H1 (cell line): ENCODE measurements around the gene ZIC1. TPM values are rescaled to one million over a fixed set of nuclear protein-coding genes. Genes with fewer than 3 reads are reported as not detected.

Source experiments
- CTCF ChIA-PET: fragments of 300-600 bp; sonication (Branson Sonifier 250); formaldehyde crosslinking; loops from one replicate; lab custom pipeline; 2021; ENCODE audit not compliant: partially characterized antibody; lab: Charles Lee
- POLR2A ChIA-PET: fragments of 300-600 bp; sonication (Branson Sonifier 250); formaldehyde crosslinking; loops from one replicate; lab custom pipeline; 2021; ENCODE audit warnings: inconsistent platforms; ENCODE audit not compliant: partially characterized antibody; lab: Charles Lee
- DNase-seq, 2 experiments: peaks; one replicate each; pipeline versions ENCODE4 v3.0.0 to v3.0.0-alpha.2; 2010 to 2022; ENCODE audit warnings: low spot score in 2 of 2, low read depth in 1 of 2, mixed read lengths in 1 of 2
- FAIRE-seq: peaks from 2 replicates; lab custom pipeline; 2011; peaks lifted over from hg19 to GRCh38; lab: Jason Lieb, UNC
- H2AFZ ChIP-seq: 2 replicates; pipeline ENCODE4 v1.8.1; 2012; ENCODE audit warnings: low read length, inconsistent platforms
- H2AK5ac ChIP-seq: 2 replicates; pipeline ENCODE4 v1.6.1; 2013; ENCODE audit warnings: low read depth, low read length
- H2BK120ac ChIP-seq: replicated peaks from 2 replicates; pipeline ENCODE3; 2013; ENCODE audit warnings: low read depth, low read length, inconsistent platforms
- H2BK12ac ChIP-seq: 2 replicates; pipeline ENCODE4 v1.6.1; 2013; ENCODE audit warnings: low read depth, low read length
- H2BK15ac ChIP-seq: 2 replicates; pipeline ENCODE4 v1.6.1; 2013; ENCODE audit warnings: low read length
- H2BK20ac ChIP-seq: 2 replicates; pipeline ENCODE4 v1.6.1; 2013; ENCODE audit warnings: low read length
- H2BK5ac ChIP-seq: 2 replicates; pipeline ENCODE4 v1.6.1; 2013; ENCODE audit warnings: low read depth, low read length
- H3K14ac ChIP-seq: 2 replicates; pipeline ENCODE4 v1.6.1; 2013; ENCODE audit warnings: inconsistent platforms; ENCODE audit not compliant: insufficient read length
- H3K18ac ChIP-seq: 2 replicates; pipeline ENCODE4 v1.6.1; 2013; ENCODE audit warnings: low read length; ENCODE audit errors: extremely low read depth
- H3K23ac ChIP-seq: 2 replicates; pipeline ENCODE4 v1.6.1; 2013; ENCODE audit warnings: inconsistent platforms; ENCODE audit not compliant: insufficient read length
- H3K23me2 ChIP-seq: 2 replicates; pipeline ENCODE4 v1.6.1; 2013; ENCODE audit warnings: low read depth, low read length
- H3K27ac ChIP-seq: 2 replicates; pipeline ENCODE4 v1.6.1; 2011; ENCODE audit warnings: low read depth, low read length, inconsistent platforms
- H3K27me3 ChIP-seq, 4 experiments: replicated peaks in 1 of 4; 1 replicate in 1 of 4; 2 replicates in 3 of 4; pipeline versions ENCODE4 v1.6.1 to v1.8.1; 2011 to 2013; ENCODE audit warnings: low read length in 3 of 4, mild to moderate bottlenecking in 3 of 4, inconsistent platforms in 2 of 4, mixed read lengths in 2 of 4, moderate library complexity in 1 of 4; ENCODE audit not compliant: control insufficient read depth in 3 of 4, insufficient read depth in 3 of 4; ENCODE audit errors: extremely low read depth in 1 of 4
- H3K36me3 ChIP-seq, 4 experiments: 2 replicates each; pipeline versions ENCODE4 v1.6.1 to v1.8.1; 2011 to 2013; ENCODE audit warnings: mild to moderate bottlenecking in 4 of 4, low read length in 3 of 4, moderate library complexity in 2 of 4, control low read depth in 1 of 4, inconsistent platforms in 1 of 4; ENCODE audit not compliant: insufficient read depth in 4 of 4, control insufficient read depth in 2 of 4
- H3K4ac ChIP-seq: replicated peaks from 2 replicates; pipeline ENCODE3; 2013; ENCODE audit warnings: low read length, low read depth, mixed read lengths, inconsistent platforms; ENCODE audit not compliant: insufficient read length
- H3K4me1 ChIP-seq, 4 experiments: replicated peaks in 1 of 4; 1 replicate in 1 of 4; 2 replicates in 3 of 4; pipeline versions ENCODE4 v1.6.1 to v1.8.1; 2011 to 2013; ENCODE audit warnings: low read length in 3 of 4, inconsistent platforms in 2 of 4, mixed read lengths in 1 of 4; ENCODE audit not compliant: insufficient read depth in 4 of 4, control insufficient read depth in 3 of 4
- H3K4me2 ChIP-seq, 2 experiments: 2 replicates each; pipeline versions ENCODE4 v1.6.1 to v1.8.1; 2011 to 2013; ENCODE audit warnings: low read depth in 2 of 2, low read length in 2 of 2, control low read depth in 1 of 2, inconsistent platforms in 1 of 2, mild to moderate bottlenecking in 1 of 2; ENCODE audit not compliant: insufficient read depth in 1 of 2
- H3K4me3 ChIP-seq, 4 experiments: fragments of 200-600, 300-600 bp in 1 of 4; sonication (generic), shearing (Covaris generic), sonication (Bioruptor Twin) in 1 of 4; 2 replicates each; pipeline versions ENCODE4 v1.5.1 to v1.8.1; 2011 to 2016; ENCODE audit warnings: low read length in 4 of 4, low read depth in 3 of 4, control low read depth in 2 of 4, inconsistent platforms in 2 of 4, mild to moderate bottlenecking in 2 of 4, mixed read lengths in 1 of 4, moderate library complexity in 1 of 4; ENCODE audit not compliant: insufficient read depth in 2 of 4; ENCODE audit errors: extremely low read depth in 1 of 4
- H3K56ac ChIP-seq: replicated peaks from 2 replicates; pipeline ENCODE3; 2013; ENCODE audit warnings: low read depth, mild to moderate bottlenecking, mixed read lengths, low read length, inconsistent platforms; ENCODE audit not compliant: insufficient read length
- H3K79me1 ChIP-seq: 2 replicates; pipeline ENCODE4 v1.6.1; 2013; ENCODE audit warnings: low read depth, low read length, control low read depth
- H3K79me2 ChIP-seq, 2 experiments: 2 replicates each; pipeline versions ENCODE4 v1.6.1 to v1.8.1; 2012 to 2013; ENCODE audit warnings: low read length in 2 of 2, mild to moderate bottlenecking in 2 of 2, inconsistent platforms in 1 of 2; ENCODE audit not compliant: insufficient read depth in 2 of 2, control insufficient read depth in 1 of 2
- H3K9ac ChIP-seq, 4 experiments: replicated peaks in 1 of 4; 1 replicate in 1 of 4; 2 replicates in 3 of 4; pipeline versions ENCODE4 v1.6.1 to v1.8.1; 2011 to 2013; ENCODE audit warnings: low read depth in 3 of 4, low read length in 3 of 4, control low read depth in 2 of 4, mild to moderate bottlenecking in 2 of 4, moderate library complexity in 2 of 4, inconsistent platforms in 1 of 4; ENCODE audit errors: extremely low read depth in 1 of 4
- H3K9me3 ChIP-seq, 2 experiments: 2 replicates each; pipeline versions ENCODE4 v1.6.1 to v1.8.1; 2012 to 2013; ENCODE audit warnings: mild to moderate bottlenecking in 2 of 2, moderate library complexity in 2 of 2, control low read depth in 1 of 2, inconsistent platforms in 1 of 2, low read depth in 1 of 2, low read length in 1 of 2, mixed read lengths in 1 of 2; ENCODE audit not compliant: insufficient read depth in 2 of 2
- H4K20me1 ChIP-seq, 2 experiments: replicated peaks in 1 of 2; 2 replicates each; pipeline versions ENCODE3 to v1.8.1; 2011 to 2013; ENCODE audit warnings: inconsistent platforms in 2 of 2, low read length in 2 of 2, mild to moderate bottlenecking in 1 of 2; ENCODE audit not compliant: insufficient read depth in 2 of 2, control insufficient read depth in 1 of 2
- H4K5ac ChIP-seq: 2 replicates; pipeline ENCODE4 v1.6.1; 2013; ENCODE audit warnings: low read length, low read depth, mixed read lengths, inconsistent platforms; ENCODE audit not compliant: insufficient read length
- H4K8ac ChIP-seq: 2 replicates; pipeline ENCODE4 v1.8.0; 2013; ENCODE audit warnings: mild to moderate bottlenecking, moderate library complexity, low read length, inconsistent platforms; ENCODE audit not compliant: insufficient read depth; ENCODE audit errors: extremely low read depth
- H4K91ac ChIP-seq: replicated peaks from 2 replicates; pipeline ENCODE3; 2013; ENCODE audit warnings: low read length, mixed read lengths, inconsistent platforms; ENCODE audit not compliant: insufficient read length
- BCL11A ChIP-seq, 2 experiments: IDR thresholded peaks; one replicate each; pipeline ENCODE4 v1.6.1; 2011; ENCODE audit warnings: low read depth in 2 of 2, low read length in 2 of 2, mild to moderate bottlenecking in 2 of 2
- CTBP2 ChIP-seq: IDR thresholded peaks from 2 replicates; pipeline ENCODE4 v1.7.0; 2011; ENCODE audit warnings: borderline replicate concordance, mild to moderate bottlenecking, moderate library complexity, mixed read lengths, low read length; ENCODE audit not compliant: insufficient read depth, insufficient read length
- SUZ12 ChIP-seq: fragments of 200-600 bp; sonication (generic); IDR thresholded peaks from 2 replicates; pipeline ENCODE4 v1.6.1; 2012; ENCODE audit warnings: mild to moderate bottlenecking, inconsistent platforms, low read length, moderate library complexity, mixed read lengths
- WGBS, 2 experiments: shearing (Covaris generic) in 1 of 2; methylation state at CpG; one replicate each; pipeline versions ENCODE4 v1.1.6 to v1.1.7; 2013 to 2015; ENCODE audit warnings: low lambda C conversion rate in 2 of 2, mixed read lengths in 2 of 2, inconsistent platforms in 1 of 2, low coverage in 1 of 2, missing lambda C conversion rate in 1 of 2; ENCODE audit not compliant: insufficient replicate concordance in 2 of 2, insufficient coverage in 1 of 2, insufficient read length in 1 of 2; ENCODE audit errors: extremely low coverage in 1 of 2, missing lambda C conversion rate in 1 of 2; 5-methylcytosine and 5-hydroxymethylcytosine counted together
- polyA plus RNA-seq, 7 experiments: library from polyadenylated mRNA; depleted of rRNA in 3 of 7; stranded (reverse) in 5 of 7; unstranded in 2 of 7; fragments of >200 nt in 5 of 7; fragments of 200-250 nt in 2 of 7; gene quantifications; 1 replicate in 5 of 7; 2 replicates in 1 of 7; 4 replicates in 1 of 7; pipeline versions ENCODE4 v1.2.1 to v1.2.3, GENCODE V29; 2011 to 2013; ENCODE audit warnings: missing spikeins in 2 of 7, mixed read lengths in 2 of 7
- total RNA-seq: library from RNA; stranded (reverse); fragmentation: NEBNext Ultra II Directional; extraction: Animal tissue kit (Norgen Biotek cat#: 25700); gene quantifications from 2 replicates; pipeline ENCODE4 v1.2.1, GENCODE V29; 2021

Gene ZIC1
- total and polyA plus RNA-seq, 2 of the 8 experiments (the other 6 are each of a cell fraction or from before 2014, with no cell fraction given): 0.80 to 2.2 TPM

GRCh38 chr3:147449669-147450068 is 40.5 kb downstream of the ZIC1 start:
- no peak overlapping the region for H4K5ac ChIP-seq
- ChIA-PET POLR2A (no interaction called here), CTCF (interaction anchor here (0.7 to 1.0 kb wide), 2 partner anchors 25 to 153 kb away, joined by 3 to 4 read pairs; no protein-coding TSS in a partner anchor)
- no peak overlapping the region for H3K14ac ChIP-seq
- H3K23me2 ChIP-seq: no peaks in the 10 kb centered on the region
- no peaks in the 10 kb centered on the region for H3K9me3 ChIP-seq
- H3K23ac ChIP-seq: no peak overlapping the region
- H3K4me1 ChIP-seq: no peaks in the 10 kb centered on the region
- H2AFZ ChIP-seq: no peak overlapping the region
- no peaks in the 10 kb centered on the region for H3K27me3 ChIP-seq
- H3K56ac ChIP-seq: no peak overlapping the region
- no peak overlapping the region for H3K27ac ChIP-seq
- whole genome bisulfite sequencing, 2 experiments: 6% methylated on average over 3 of the region's 3 CpGs; no CpG with 5 or more reads in 1 of the 2 experiments
- no peak for FAIRE-seq
- no peak overlapping the region for H2AK5ac ChIP-seq
- no peak overlapping the region for H4K8ac ChIP-seq
- H3K4ac ChIP-seq: no peak overlapping the region
- no peak overlapping the region for H2BK20ac ChIP-seq
- H3K4me2 ChIP-seq: peak overlapping the region; percentile 5 to 38; a peak in 1 of 4 replicates
- H3K9ac ChIP-seq: no peak overlapping the region
- peak overlapping the region in 1 of 4 experiments; percentile 35; a peak in 1 of 8 replicates for H3K4me3 ChIP-seq
- H3K18ac ChIP-seq: no peak overlapping the region; the same call in 1 of the 2 replicates
- H2BK15ac ChIP-seq: no peak overlapping the region
- no peaks in the 10 kb centered on the region for H3K36me3 ChIP-seq
- H4K20me1 ChIP-seq: no peaks in the 10 kb centered on the region
- DNase-seq: no peak
- no peaks in the 10 kb centered on the region for H3K79me2 ChIP-seq
- no peak overlapping the region for H2BK120ac ChIP-seq
- no peak for TF ChIP-seq SUZ12
- peak in 1 of 2 experiments; percentile 3 for TF ChIP-seq BCL11A (IDR thresholded peaks at IDR 0.05; ENCODE audit: low read depth in 2 of 2, low read length in 2 of 2)
- no peak for TF ChIP-seq CTBP2
- H4K91ac ChIP-seq: no peak overlapping the region
- no peak overlapping the region for H2BK5ac ChIP-seq
- H3K79me1 ChIP-seq: no peaks in the 10 kb centered on the region
- H2BK12ac ChIP-seq: no peak overlapping the region
